NCI-H748 treated with DMSO at 0.1 percent for 48 hours (cell line): ENCODE data around the gene HSPA1A.
A peak's percentile ranks its signal among the peaks of the same experiment; 100 is the strongest.
"Not testable (repeated sequence)": the region's sequence is repeated elsewhere in the genome, so short reads cannot be mapped to it uniquely, and the experiment has no call there.

Source experiments
- DNase-seq: peaks from one replicate; lab custom pipeline; 2025; lab: John Stamatoyannopoulos, UW

The HSPA1A gene

DNA sequence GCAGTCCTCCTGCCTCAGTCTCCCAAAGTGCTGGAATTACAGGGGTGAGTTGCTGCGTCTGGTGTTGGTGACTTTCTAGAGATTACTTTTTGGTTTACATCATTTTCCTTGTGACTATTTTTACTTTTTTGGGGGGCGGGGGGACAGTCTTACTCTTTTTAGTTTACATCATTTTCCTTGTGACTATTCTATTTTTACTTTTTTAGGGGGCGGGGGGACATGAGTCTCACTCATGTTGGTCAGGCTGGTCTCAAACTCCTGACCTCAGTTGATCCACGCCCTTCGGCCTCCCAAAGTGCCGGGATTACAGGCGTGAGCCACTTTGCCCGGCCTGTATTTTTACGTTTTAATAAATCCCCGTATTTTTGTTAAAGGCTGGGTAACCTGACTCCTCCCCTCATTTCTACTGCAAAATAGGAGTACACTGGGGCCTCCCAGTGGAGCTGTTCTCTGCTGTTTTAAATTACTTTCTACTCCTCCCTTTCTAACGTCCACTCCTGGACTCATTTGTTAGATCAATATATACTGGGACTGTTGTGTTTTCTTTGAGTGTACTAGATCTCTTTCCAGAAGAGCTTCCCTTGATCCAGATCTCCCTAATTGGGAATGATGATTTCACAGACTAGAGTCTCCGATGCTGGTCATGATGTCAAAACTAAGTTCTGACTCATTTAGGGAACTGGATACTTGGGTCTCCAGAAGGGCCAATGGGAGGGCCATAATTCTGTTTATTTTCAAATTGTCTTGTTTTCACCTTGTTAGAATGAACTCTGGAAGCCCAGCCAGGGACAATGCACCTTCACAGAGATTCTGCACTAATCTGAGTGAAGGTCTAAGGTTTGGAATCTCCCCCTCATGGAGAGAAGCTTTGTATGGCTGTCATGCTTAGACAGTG lies 21.4 kb downstream of the HSPA1A start:
- DNase-seq: no peak

DNA sequence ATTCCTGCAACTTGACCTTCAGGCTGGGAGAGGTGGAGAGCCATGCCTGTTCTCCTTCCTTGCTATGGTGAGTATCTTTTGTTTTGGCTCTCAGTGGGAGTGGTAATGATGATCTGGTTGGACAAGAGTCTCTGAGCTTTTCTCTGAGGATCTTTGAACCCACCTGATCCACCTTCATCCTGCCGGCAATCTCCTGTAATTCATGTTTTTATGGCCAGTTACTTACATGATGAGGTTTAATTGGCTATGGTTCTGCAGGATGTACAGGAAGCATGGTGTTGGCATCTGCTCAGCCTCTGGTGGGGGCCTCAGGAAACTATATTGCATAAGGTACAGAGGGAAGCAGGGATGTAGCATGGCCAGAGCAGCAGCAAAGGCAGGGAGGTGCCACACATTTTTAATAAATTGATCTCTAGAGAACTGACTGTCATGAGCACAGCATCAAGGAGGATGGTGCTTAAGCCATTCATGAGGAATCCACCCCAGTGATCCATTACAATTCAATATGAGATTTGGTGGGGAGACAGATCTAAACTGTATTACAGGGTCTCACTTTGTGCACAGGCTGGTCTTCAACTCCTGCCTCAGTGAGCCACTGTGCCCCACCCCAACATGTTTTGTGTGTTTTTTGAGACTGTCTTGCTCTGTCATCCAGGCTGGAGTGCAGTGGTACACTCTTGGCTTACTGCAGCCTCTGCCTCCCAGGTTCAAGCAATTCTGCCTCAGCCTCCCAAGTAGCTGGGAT lies 22.2 kb downstream of the HSPA1A start:
- DNase-seq: no peak

DNA sequence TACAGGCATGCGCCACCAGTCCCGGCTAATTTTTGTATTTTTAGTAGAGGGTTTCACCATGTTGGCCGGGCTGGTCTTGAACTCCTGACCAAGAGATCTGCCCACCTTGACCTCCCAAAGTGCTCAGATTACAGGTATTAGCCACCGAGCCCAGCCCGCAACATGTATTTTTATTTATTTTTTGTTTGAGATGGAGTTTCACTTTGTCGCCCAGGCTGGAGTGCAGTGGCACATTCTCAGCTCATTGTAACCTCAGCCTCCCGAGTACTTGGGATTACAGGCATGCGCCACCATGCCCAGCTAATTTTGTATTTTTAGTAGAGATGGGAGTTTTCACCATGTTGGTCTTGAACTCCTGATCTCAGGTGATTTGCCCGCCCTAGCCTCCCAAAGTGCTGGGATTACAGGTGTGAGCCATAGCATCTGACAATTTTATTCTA lies 22.8 kb downstream of the HSPA1A start:
- DNase-seq: not testable (repeated sequence)

DNA sequence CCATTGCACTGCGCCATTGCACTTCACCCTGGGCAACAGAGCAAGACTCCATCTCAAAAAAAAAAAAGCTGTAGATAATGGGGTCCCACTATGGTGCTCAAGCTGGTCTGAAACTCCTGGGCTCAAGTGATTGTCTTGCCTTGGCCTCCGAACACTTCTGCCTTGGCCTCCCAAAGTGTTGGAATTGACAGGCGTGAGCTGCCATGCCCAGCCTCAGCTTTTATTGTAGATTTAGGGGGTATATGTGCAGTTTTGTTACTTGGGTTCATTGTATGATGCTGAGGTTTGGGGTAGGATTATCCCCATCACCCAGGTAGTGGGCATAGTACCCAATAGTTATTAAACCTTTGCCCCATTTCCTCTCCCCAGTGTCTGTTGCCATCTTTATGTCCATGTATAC lies 23.6 kb downstream of the HSPA1A start:
- no peak for DNase-seq

DNA sequence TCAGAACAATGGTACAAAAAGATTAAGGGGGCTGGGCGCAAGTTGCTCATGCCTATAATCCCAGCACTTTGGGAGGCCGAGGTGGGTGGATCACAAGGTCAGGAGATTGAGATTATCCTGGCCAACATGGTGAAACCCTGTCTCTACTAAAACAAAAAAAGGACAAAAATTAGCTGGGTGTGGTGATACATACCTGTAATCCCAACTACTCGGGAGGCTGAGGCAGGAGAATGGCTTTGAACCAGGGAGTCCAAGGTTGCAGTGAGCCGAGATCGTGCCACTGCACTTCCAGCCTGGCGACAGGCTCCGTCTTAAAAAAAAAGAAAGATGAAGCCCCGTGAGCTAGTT lies 24.4 kb downstream of the HSPA1A start:
- DNase-seq: not testable (repeated sequence)

DNA sequence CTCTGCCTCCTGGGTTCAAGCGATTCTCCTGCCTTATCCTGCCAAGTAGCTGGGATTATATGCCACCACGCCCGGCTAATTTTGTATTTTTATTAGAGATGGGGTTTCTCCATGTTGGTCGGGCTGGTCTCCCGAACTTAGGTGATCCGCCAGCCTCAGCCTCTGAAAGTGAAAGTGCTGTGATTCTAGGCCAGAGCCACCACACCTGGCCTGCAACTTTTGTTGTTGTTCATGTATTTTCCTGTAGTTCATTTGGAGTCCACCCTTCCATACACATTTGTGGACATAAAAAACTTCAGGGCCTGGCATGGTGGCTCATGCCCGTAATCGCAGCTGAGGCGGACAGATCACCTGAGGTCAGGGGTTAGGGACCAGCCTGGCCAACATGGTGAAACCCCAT lies 26.7 kb downstream of the HSPA1A start:
- DNase-seq: no peak

DNA sequence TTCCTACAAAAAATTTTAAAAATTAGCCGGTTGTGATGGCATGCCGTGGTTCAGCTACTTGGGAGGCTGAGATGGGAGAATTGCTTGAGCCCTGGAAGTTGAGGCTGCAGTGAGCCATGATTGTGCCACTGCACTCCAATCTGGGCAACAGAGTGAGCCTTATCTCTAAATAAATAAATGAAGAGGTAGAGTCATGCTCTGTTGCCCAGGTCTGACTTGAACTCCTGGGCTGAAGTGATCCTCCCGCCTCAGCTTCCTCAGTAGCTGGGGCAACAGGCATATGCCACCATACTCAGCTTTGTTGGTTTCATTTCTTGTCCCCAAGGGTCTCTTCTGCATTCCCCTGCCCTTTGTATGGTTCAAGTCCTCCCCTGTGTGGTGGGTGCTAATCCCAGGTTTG lies 29.2 kb downstream of the HSPA1A start:
- no peak for DNase-seq

DNA sequence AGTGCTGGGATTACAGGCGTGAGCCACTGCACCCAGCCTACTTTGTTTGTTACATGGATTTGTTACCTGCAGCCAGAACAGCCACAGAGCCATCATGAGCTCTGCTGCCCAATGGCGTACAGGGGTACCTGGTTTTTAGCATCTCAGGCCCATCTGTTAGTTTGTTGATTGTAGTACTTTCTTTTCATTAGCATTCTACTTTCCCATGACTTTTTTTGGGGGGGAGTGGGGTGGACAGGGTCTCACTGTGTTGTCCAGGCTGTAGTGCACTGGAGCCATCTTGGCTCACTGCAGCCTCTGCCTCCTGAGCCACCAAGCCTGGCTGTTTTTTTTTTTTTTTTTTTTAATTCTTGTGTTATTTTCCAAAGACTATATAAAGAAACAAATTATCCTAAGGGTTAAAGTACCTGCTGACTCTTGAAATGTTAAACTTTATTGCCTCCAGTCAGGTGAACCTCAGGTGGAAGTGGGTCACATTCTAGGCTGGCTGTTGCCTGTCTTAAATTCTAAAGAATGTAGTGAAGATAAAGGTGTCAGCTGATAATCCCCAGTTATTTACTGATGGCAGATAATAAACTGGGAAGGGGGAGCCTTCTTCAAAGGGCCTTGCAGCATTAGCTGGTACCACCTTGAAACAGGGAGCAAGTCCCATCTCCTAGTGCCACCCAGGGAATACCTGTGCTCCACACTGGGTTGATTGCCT lies 32.1 kb downstream of the HSPA1A start:
- no peak for DNase-seq

DNA sequence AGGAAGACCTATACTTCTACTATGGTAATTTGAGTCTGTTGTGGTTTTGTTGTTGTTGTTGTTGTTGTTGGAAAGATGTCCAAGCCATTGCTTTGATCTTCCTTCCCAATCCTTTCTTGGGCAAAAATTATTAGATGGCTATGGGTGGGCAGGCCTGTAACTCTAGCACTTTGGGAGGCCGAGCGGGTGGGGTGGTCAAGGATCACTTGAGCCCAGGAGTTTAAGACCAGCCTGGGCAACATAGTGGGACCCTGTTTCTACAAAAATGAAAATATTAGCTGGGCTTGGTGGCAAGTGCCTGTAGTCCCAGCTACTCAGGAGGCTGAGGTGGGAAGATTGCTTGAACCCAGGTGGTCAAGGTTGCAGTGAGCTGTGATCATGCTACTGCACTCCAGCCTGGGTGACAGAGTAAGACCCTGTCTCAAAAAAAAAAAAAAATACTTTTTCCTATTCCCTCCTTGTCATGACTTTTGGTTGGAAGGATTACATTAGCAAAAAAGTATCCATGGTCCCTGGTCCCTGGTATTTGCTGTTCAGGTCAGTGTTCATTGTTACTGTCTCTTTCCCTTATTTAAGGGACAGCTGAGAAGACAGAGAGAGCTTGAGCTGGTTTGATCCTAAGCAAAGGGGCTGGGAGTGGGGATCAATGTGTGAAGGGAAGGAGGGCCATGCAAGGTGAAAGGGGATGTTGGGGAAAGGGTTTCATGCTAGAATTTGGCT lies 35.6 kb downstream of the HSPA1A start:
- no peak for DNase-seq

DNA sequence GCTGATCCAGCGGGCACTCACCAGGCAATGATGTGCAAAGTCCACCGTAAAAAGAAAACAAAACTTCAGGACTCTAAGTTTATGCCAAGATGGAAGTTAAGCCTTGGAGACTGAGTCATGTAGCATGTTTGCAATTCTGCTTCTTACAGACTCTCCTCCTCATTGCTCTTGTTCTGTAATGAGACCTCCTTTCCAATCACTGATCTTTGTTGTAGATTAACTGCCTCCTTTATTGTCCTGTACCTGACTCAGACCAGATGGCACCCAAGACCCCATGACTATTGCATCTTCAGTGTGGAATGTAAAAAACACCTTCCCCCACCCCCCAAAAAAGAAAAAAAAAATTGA lies 36.1 kb downstream of the HSPA1A start:
- no peak for DNase-seq

DNA sequence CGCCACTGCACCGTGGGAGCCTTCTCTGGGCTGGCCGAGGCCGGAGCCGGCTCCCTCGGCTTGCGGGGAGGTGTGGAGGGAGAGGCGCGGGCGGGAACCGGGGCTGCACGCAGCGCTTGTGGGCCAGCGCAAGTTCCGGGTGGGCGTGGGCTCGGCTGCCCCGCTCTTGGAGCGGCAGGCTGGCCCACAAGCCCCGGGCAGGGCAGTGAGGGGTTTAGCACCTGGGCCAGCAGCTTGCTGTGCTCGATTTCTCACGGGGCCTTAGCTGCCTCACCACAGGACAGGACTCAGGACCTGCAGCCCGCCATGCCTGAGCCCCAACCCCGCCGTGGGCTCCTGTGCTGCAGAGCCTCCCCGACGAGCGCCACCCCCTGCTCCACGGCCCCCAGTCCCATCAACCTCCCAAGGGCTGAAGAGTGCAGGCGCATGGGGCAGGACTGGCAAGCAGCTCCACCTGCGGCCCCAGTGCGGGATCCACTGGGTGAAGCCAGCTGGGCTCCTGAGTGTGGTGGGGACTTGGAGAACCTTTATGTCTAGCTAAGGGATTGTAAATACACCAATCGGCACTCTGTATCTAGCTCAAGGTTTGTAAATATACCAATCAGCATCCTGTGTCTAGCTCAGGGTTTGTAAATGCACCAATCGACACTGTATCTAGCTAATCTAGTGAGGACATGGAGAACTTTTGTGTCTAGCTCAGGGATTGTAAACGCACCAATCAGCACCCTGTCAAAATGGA lies 36.8 kb downstream of the HSPA1A start:
- not testable (repeated sequence) for DNase-seq

DNA sequence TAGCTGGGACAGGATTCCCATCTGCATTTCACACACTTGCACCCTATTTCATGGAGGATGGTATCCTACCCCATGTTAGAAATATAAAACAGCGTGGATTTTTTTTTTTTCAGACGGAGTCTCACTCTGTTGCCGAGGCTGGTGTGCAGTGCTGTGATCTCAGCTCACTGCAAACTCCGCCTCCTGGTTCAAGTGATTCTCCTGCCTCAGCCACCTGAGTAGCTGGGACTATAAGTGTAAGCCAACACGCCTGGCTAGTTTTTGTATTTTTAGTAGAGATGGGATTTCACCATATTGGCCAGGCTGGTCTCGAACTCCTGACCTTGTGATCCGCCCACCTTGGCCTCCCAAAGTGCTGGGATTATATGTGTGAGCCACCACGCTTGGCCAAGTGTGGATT lies 42.4 kb downstream of the HSPA1A start:
- DNase-seq: not testable (repeated sequence)

DNA sequence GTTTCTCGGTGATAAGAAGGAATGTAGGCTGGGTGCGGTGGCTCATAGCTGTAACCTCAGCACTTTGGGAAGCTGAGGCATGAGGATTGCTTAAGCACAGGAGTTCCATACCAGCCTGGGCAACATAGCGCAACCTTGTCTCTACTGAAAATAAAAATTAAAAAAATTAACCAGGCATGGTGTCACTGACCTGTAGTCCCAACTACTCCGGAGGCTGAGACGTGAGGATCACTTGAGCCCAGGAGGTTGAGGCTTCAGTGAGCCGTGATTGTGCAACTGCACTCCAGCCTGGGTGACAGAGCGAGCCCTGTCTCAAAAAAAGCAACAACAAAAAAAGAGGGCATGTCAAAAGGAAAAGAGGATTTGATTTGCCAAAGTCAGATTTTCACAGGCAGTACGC lies 43.4 kb downstream of the HSPA1A start:
- no peak for DNase-seq

DNA sequence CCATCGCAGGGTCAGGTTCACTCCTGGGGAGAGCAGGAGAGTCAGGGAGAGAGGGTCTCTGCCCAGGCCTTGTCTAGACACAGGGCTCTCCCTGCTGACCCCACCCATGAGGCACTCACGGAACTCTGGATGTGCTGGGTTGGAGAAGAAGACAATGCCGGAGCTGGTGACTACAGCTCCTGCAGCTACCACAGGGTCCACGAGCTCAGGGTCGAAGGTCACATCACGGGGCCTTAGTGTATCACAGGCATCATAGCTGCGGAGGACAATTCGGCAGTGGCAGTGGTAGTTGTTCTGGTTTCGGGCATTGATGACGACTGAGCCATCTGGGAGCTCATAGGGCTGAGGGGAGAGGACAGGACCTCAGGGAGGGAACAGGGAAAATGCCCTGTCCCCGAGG lies 44.6 kb downstream of the HSPA1A start:
- no peak for DNase-seq

DNA sequence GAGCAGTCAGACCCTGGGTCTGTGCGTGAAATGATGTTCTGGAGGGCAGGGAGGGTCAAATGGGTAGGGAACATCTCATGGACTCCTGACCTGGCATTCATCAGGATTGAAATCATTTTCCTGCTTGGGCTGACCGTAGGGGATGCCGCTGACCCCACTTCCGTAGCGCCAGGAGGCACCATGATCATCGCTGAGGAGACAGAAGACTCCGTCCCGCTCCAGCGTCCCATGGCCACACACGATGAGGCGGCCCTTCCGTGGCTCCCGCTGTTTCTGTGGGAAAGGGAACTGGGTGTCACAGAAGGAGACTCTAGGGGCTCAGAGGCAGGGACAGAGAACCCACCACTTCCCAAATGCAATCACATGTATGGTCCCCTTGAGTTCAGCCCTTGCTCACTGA lies 45.0 kb downstream of the HSPA1A start:
- DNase-seq: no peak

DNA sequence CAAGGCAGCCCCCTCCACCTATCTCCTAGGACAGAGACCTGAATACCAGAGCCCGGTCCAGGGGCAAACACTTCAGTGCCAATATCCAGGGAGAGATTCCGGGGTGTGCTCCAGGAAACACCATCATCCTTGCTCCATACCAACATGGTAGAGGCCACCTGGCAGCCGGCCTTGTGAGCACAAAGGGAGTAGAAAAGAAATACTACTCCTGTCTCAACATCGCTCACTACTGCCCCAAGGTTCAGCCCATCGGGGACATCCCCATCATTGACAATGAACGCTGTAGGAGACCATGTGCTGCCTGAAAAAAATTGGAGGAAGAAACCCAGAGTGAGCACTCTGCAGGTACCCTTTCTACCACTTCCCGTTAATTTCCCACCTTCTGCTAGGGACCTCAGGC lies 45.8 kb downstream of the HSPA1A start:
- DNase-seq: no peak

DNA sequence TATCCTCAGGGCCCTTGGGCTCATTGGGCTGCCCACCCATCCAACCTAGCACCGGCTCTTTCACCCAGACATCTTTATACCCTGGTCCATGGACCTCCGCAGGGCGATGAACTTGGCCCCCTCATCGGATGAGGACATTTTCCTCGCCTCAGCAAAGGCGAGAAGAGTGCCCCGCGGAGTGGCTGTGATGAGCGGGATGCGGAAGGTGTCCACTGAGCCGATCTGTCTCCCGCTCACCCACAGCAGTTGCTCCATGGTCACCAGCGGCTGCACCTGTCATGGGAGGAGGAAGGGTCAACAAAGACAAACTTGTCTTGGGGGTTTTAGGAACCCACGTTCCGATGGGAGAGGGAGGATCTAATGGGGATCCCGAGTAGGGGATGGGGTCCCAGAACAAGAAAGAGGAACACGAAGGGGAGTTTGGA lies 46.6 kb downstream of the HSPA1A start:
- no peak for DNase-seq

DNA sequence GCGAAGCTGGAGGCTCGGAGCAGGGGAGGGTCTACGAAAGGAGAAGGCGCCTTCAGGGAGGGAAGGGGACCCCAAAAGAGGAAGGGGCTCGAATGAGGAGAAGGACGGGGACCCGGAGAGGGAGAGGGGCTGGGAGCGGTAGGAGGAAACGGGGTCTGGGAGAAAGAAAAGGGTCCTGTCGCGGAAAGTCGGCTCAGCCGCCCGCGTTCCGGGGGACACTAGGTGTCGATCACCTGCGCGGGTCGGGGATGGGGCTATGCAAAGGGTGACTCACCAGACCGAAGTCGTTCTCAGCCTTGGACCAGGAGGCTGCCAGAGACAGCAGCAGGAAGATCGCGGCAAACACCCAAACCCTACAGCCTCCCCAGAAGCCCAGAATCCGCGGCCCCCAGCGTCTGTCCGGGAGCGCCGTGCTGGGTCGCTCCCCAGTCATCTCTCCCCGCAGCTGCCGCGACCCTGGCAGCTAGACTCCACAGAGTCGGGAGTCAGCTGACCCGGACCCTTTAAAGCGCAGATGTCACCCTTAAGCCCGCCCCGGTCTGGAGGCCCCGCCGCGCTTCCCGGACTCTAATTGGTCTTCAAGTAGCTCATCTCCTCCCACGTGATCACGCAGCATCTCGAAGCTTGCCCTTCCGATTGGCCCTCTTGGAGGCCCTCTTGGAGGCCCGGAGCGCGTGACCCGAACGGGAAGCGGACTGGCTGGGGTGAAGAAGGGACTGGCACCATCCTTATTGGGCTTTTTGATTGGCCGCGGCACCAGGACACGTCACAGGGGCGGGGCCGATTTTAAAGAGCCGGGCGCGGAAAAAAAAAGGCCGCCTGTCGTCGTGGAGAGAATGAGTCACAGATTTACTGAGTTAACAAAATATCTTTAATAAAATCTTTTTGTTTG lies 47.2 kb downstream of the HSPA1A start, which contains the start of gene NEU1:
NEU1 (minus strand) TSS at position 478 of the 892 bp plus-strand sequence; CDS start at position 433, 45 bp downstream.
- peak; percentile 99 for DNase-seq

DNA sequence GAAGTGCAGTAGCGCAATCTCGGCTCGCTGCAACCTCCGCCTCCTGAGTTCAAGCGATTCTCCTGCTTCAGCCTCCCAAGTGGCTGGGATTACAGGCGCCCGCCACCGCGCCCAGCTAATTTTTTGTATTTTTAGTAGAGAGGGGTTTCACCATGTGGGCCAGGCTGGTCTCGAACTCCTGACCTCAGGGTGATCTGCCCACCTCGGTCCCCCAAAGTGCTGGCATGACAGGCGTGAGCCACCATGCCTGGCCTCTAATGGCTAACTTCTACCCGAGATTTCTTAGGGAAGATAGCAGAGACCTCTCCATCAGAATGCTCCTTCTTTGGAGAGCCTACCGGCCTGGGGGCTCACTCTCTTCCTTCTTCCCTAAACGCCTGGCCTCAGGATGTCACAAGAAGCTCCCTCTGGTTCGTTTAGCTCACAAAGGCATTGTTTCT lies 48.8 kb downstream of the HSPA1A start:
- DNase-seq: not testable (repeated sequence)

DNA sequence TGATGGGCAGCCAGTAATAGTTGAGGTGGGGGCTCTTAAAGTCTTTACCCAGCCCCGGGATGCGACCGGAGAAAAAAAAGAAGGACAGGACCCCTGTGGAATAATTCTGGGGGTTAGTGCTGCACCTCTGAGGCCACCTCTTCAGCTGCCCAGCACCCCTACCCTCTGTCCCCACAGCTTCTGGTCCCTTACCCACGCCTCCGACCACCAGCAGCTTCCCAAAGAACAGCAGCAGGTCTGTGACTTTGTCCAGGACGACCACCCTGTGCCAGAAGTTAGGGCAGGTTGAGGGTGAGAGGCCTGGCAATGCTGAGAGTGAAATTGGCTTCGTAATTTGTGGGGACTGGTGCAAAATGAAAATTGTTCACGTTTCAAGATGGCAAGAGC lies 49.5 kb downstream of the HSPA1A start:
- DNase-seq: no peak
